ENCODE measurements around the gene PTPRU.

Gene PTPRU

GRCh38 chr1:29344336-29344735 is 108.0 kb downstream of the PTPRU start:
- Histone ChIP-seq H3K4me1 (ENCODE audit: insufficient read depth, low read length, poor library complexity, severe bottlenecking) (no peaks in the 10 kb centered on the region), H3K79me2 (ENCODE audit: insufficient read depth, low read length) (no peaks in the 10 kb centered on the region), H3K4me2 (ENCODE audit: low read depth, low read length, poor library complexity, severe bottlenecking) (no peak overlapping the region), H3K9ac (ENCODE audit: low read depth, low read length, poor library complexity, severe bottlenecking) (no peak overlapping the region), H4K20me1 (ENCODE audit: insufficient read depth, low read length, poor library complexity, severe bottlenecking) (no peaks in the 10 kb centered on the region), H3K9me3 (ENCODE audit: insufficient read depth, low read depth, low read length) (no peaks in the 10 kb centered on the region), H3F3A (ENCODE audit: low read depth) (no peaks in the 10 kb centered on the region), H3K9me2 (replicated peaks; ENCODE audit: low read depth, low read length) (no peaks in the 10 kb centered on the region), H2AFZ (ENCODE audit: low read length) (no peak overlapping the region), H3K27me3 (ENCODE audit: insufficient read depth, low read length, poor library complexity, severe bottlenecking) (no peaks in the 10 kb centered on the region), H3K4me3 (ENCODE audit: low read length, poor library complexity, severe bottlenecking) (no peak overlapping the region), H3K36me3 (ENCODE audit: insufficient read depth, low read length) (no peaks in the 10 kb centered on the region)
- TF ChIP-seq CTCF (conservative IDR thresholded peaks at IDR 0.05; ENCODE audit: low read length) (no peak), EZH2phosphoT487 (IDR thresholded peaks at IDR 0.05; ENCODE audit: borderline replicate concordance) (no peak)

GRCh38 chr1:29346576-29346975 is 110.3 kb downstream of the PTPRU start:
- no peaks in the 10 kb centered on the region for H3K9me3 ChIP-seq (ENCODE audit: insufficient read depth, low read depth, low read length)
- no peaks in the 10 kb centered on the region for H4K20me1 ChIP-seq (ENCODE audit: insufficient read depth, low read length, poor library complexity, severe bottlenecking)

GRCh38 chr1:29349871-29350491 is 113.7 kb downstream of the PTPRU start:
- no peaks in the 10 kb centered on the region for H3K4me1 ChIP-seq (ENCODE audit: insufficient read depth, low read length, poor library complexity, severe bottlenecking)
- no peaks in the 10 kb centered on the region for H3K79me2 ChIP-seq (ENCODE audit: insufficient read depth, low read length)
- H3K27me3 ChIP-seq (ENCODE audit: insufficient read depth, low read length, poor library complexity, severe bottlenecking), result no peaks in the 10 kb centered on the region
- H3K4me2 ChIP-seq (ENCODE audit: low read depth, low read length, poor library complexity, severe bottlenecking), result no peak overlapping the region
- H3K9ac ChIP-seq (ENCODE audit: low read depth, low read length, poor library complexity, severe bottlenecking), result no peak overlapping the region
- H4K20me1 ChIP-seq (ENCODE audit: insufficient read depth, low read length, poor library complexity, severe bottlenecking), result no peaks in the 10 kb centered on the region
- H2AFZ ChIP-seq (ENCODE audit: low read length), result no peak overlapping the region
- no peaks in the 10 kb centered on the region for H3K9me2 ChIP-seq (replicated peaks; ENCODE audit: low read depth, low read length)
- TF ChIP-seq CTCF (conservative IDR thresholded peaks at IDR 0.05; ENCODE audit: low read length) (no peak), EZH2phosphoT487 (IDR thresholded peaks at IDR 0.05; ENCODE audit: borderline replicate concordance) (no peak)
- H3K36me3 ChIP-seq (ENCODE audit: insufficient read depth, low read length), result no peaks in the 10 kb centered on the region
- no peaks in the 10 kb centered on the region for H3F3A ChIP-seq (ENCODE audit: low read depth)
- H3K9me3 ChIP-seq (ENCODE audit: insufficient read depth, low read depth, low read length), result no peaks in the 10 kb centered on the region
- H3K4me3 ChIP-seq (ENCODE audit: low read length, poor library complexity, severe bottlenecking), result no peak overlapping the region

More at GRCh38 chr1:29346576-29346975, 110.3 kb downstream of the PTPRU start:
- H3K27me3 ChIP-seq (ENCODE audit: insufficient read depth, low read length, poor library complexity, severe bottlenecking), result no peaks in the 10 kb centered on the region
- no peak for TF ChIP-seq EZH2phosphoT487 (IDR thresholded peaks at IDR 0.05; ENCODE audit: borderline replicate concordance)
- TF ChIP-seq CTCF (conservative IDR thresholded peaks at IDR 0.05; ENCODE audit: low read length), result no peak
- no peak overlapping the region for H3K4me3 ChIP-seq (ENCODE audit: low read length, poor library complexity, severe bottlenecking)
- H2AFZ ChIP-seq (ENCODE audit: low read length), result no peak overlapping the region
- no peaks in the 10 kb centered on the region for H3F3A ChIP-seq (ENCODE audit: low read depth)
- H3K4me2 ChIP-seq (ENCODE audit: low read depth, low read length, poor library complexity, severe bottlenecking), result no peak overlapping the region
- no peaks in the 10 kb centered on the region for H3K4me1 ChIP-seq (ENCODE audit: insufficient read depth, low read length, poor library complexity, severe bottlenecking)
- H3K9ac ChIP-seq (ENCODE audit: low read depth, low read length, poor library complexity, severe bottlenecking), result no peak overlapping the region
- H3K79me2 ChIP-seq (ENCODE audit: insufficient read depth, low read length), result no peaks in the 10 kb centered on the region
- H3K9me2 ChIP-seq (replicated peaks; ENCODE audit: low read depth, low read length), result no peaks in the 10 kb centered on the region
- H3K36me3 ChIP-seq (ENCODE audit: insufficient read depth, low read length), result no peaks in the 10 kb centered on the region

All from Loucy (cell line).